HEK293T (cell line): Measurements from ENCODE around the gene PLA2G12B.
"Not testable (repeated sequence)": the region's sequence is repeated elsewhere in the genome, so short reads cannot be mapped to it uniquely, and the experiment has no call there.

ENCODE experiments used
- CTCF ChIA-PET: fragments of 350-600 bp; formaldehyde crosslinking; extraction: SDS; loops from one replicate; lab custom pipeline; 2021; ENCODE audit warnings: antibody characterized with exemption, inconsistent platforms; lab: Yijun Ruan, JAX
- POLR2A ChIA-PET: fragments of 350-600 bp; formaldehyde crosslinking; extraction: SDS; loops from one replicate; lab custom pipeline; 2020; ENCODE audit warnings: antibody characterized with exemption, inconsistent platforms; lab: Yijun Ruan, JAX
- DNase-seq: peaks from one replicate; pipeline ENCODE4 v3.0.0; 2012; ENCODE audit warnings: mixed read lengths; ENCODE audit errors: extremely low spot score
- ARNT ChIP-seq: fragments of 450-650 bp; IDR thresholded peaks from 2 replicates; pipeline ENCODE4 v1.6.1; 2017; ENCODE audit warnings: mild to moderate bottlenecking
- BHLHE40 ChIP-seq: fragments of 450-650 bp; IDR thresholded peaks from 2 replicates; pipeline ENCODE4 v1.6.1; 2016; ENCODE audit warnings: mild to moderate bottlenecking, moderate library complexity, borderline replicate concordance
- CTBP1 ChIP-seq: fragments of 450-650 bp; IDR thresholded peaks from 2 replicates; pipeline ENCODE4 v1.6.1; 2016; ENCODE audit warnings: borderline replicate concordance
- ELF4 ChIP-seq: fragments of 450-650 bp; IDR thresholded peaks from 2 replicates; pipeline ENCODE4 v1.6.1; 2017; ENCODE audit warnings: antibody characterized with exemption
- FOXA1 ChIP-seq: fragments of 450-650 bp; IDR thresholded peaks from 2 replicates; pipeline ENCODE4 v1.6.1; 2016; ENCODE audit warnings: mild to moderate bottlenecking
- FOXK2 ChIP-seq: fragments of 450-650 bp; IDR thresholded peaks from 2 replicates; pipeline ENCODE4 v1.6.1; 2016; ENCODE audit warnings: mild to moderate bottlenecking
- FOXM1 ChIP-seq: fragments of 450-650 bp; IDR thresholded peaks from 2 replicates; pipeline ENCODE4 v1.6.1; 2017; ENCODE audit warnings: mild to moderate bottlenecking, borderline replicate concordance
- HDGF ChIP-seq: fragments of 450-650 bp; IDR thresholded peaks from 2 replicates; pipeline ENCODE4 v1.6.1; 2017; ENCODE audit warnings: antibody characterized with exemption, borderline replicate concordance
- L3MBTL2 ChIP-seq: fragments of 450-650 bp; conservative IDR thresholded peaks from 2 replicates; pipeline ENCODE4 v1.6.1; 2016; ENCODE audit warnings: mild to moderate bottlenecking
- LEF1 ChIP-seq: fragments of 450-650 bp; IDR thresholded peaks from 2 replicates; pipeline ENCODE4 v1.6.1; 2017; ENCODE audit warnings: mild to moderate bottlenecking, borderline replicate concordance
- NFRKB ChIP-seq: fragments of 450-650 bp; IDR thresholded peaks from 2 replicates; pipeline ENCODE4 v1.6.1; 2016; ENCODE audit warnings: mild to moderate bottlenecking, moderate library complexity
- SP1 ChIP-seq: fragments of 450-650 bp; IDR thresholded peaks from 2 replicates; pipeline ENCODE4 v1.6.1; 2017
- SUZ12 ChIP-seq: fragments of 450-650 bp; IDR thresholded peaks from 2 replicates; pipeline ENCODE4 v1.6.1; 2016; ENCODE audit warnings: mild to moderate bottlenecking
- TARDBP ChIP-seq: fragments of 450-650 bp; IDR thresholded peaks from 2 replicates; pipeline ENCODE4 v1.6.1; 2016
- ZNF384 ChIP-seq: fragments of 450-650 bp; IDR thresholded peaks from 2 replicates; pipeline ENCODE4 v1.6.1; 2016
- TF ChIP-seq, protein P1 (sequence below): fragments of 450-650 bp; IDR thresholded peaks from 2 replicates; pipeline ENCODE4 v1.6.1; 2016

Gene PLA2G12B

DNA sequence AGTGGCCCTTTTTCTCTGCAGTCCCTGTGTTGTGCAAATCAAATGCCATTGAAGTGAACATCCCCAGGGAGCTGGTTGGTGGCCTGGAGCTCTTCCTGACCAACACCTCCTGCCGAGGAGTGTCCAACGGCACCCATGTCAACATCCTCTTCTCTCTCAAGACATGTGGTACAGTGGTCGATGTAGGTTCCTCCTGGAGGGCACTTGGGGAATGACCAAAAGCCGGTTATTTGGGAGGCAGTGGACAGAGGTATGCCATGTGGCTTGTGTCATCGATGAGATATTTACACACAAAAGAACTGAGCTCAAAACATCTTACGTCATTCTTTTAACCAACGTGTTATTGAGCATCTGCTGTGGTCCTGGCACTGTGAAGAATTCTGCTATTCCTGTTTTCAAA, 41.3 kb downstream of the PLA2G12B start:
- DNase-seq = no peak
- CTCF ChIA-PET = interaction anchor here (0.8 kb wide), 1 partner anchor 255 kb away, joined by 7 read pairs; no protein-coding TSS in a partner anchor
- POLR2A ChIA-PET = no interaction called here
- TF ChIP-seq CTBP1 = no peak
- TF ChIP-seq TARDBP = no peak
- TF ChIP-seq ZNF384 = no peak
- no peak for TF ChIP-seq SP1
- no peak for TF ChIP-seq FOXK2
- no peak for TF ChIP-seq ARNT
- no peak for TF ChIP-seq LEF1
- TF ChIP-seq NFRKB = no peak
- TF ChIP-seq, protein P1, sequence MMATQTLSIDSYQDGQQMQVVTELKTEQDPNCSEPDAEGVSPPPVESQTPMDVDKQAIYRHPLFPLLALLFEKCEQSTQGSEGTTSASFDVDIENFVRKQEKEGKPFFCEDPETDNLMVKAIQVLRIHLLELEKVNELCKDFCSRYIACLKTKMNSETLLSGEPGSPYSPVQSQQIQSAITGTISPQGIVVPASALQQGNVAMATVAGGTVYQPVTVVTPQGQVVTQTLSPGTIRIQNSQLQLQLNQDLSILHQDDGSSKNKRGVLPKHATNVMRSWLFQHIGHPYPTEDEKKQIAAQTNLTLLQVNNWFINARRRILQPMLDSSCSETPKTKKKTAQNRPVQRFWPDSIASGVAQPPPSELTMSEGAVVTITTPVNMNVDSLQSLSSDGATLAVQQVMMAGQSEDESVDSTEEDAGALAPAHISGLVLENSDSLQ = no peak
- TF ChIP-seq FOXA1 = no peak
- no peak for TF ChIP-seq L3MBTL2
- no peak for TF ChIP-seq HDGF
- TF ChIP-seq FOXM1 = no peak
- no peak for TF ChIP-seq BHLHE40
- TF ChIP-seq ELF4 = no peak
- no peak for TF ChIP-seq SUZ12

DNA sequence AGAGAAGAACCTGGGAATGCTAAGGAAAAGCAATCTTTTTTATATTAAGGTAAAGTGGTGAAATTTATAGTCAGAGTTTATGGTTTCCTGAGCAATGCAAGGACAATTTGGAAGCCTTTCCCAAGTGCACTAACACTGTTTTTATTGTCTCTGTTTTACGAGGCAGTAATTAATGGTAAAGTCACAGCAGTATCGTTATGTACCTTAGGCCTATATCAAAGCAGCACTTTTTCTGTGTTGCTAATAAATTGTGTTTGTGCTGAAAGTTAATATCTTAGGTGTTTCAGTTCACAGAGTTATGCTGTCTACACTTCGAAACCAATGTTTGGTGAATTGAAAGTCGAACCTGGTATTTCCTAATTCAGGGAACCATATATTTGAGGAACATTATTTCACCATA, 41.9 kb downstream of the PLA2G12B start:
- TF ChIP-seq TARDBP = no peak
- TF ChIP-seq, protein P1 = peak; percentile 17; the same call in 1 of the 2 replicates
- ChIA-PET POLR2A (no interaction called here), CTCF (no interaction called here)
- no peak for DNase-seq

DNA sequence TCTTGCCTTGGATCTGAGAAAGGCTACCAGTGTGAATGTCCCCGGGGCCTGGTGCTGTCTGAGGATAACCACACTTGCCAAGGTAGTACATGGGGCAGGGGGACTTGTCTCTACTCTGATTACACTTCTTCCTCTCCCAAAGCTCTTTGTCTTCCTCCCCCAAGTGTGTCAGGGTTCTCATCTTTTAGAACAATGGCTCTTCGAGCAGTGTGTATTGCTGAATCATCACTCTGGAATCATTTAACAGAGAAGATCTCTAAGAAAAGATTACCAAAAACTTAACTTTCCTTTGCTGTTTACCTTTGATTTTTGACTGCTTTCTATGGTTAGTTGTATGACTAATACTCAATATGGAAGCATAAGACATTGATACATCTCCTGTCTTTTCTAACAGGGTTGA, 42.8 kb downstream of the PLA2G12B start:
- no peak for DNase-seq
- TF ChIP-seq HDGF (no peak), L3MBTL2 (no peak), LEF1 (no peak), ELF4 (no peak), SP1 (no peak), SUZ12 (no peak), FOXM1 (no peak), FOXK2 (no peak), BHLHE40 (no peak), ZNF384 (no peak), TARDBP (no peak), ARNT (no peak), FOXA1 (no peak)
- TF ChIP-seq, protein P1 = no peak
- POLR2A ChIA-PET = no interaction called here
- CTCF ChIA-PET = no interaction called here

DNA sequence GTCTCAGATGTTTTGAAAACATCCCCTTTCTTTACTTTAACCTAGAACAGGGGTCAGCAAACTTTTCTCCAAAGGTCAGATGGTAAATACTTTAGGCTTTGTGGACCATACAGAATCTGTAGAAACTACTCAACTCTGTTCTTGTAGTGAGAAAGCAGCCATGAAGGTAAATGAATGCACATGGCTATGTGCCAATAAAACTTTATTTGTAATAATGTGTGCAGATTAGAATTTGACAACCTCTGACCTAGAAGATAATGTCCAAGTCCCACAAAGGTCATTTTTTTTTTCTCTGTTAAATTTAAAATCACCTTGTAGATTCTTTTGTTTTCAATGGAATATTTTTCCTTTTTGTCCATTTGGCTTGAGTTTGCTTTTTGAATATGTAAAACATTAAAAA, 43.9 kb downstream of the PLA2G12B start:
- no peak for DNase-seq
- TF ChIP-seq ELF4 (no peak), SUZ12 (no peak), SP1 (no peak), NFRKB (no peak), BHLHE40 (no peak), FOXA1 (no peak), FOXK2 (no peak), TARDBP (no peak), FOXM1 (no peak), HDGF (no peak), ZNF384 (no peak), LEF1 (no peak)
- TF ChIP-seq, protein P1 = no peak
- ChIA-PET POLR2A (no interaction called here), CTCF (no interaction called here)

DNA sequence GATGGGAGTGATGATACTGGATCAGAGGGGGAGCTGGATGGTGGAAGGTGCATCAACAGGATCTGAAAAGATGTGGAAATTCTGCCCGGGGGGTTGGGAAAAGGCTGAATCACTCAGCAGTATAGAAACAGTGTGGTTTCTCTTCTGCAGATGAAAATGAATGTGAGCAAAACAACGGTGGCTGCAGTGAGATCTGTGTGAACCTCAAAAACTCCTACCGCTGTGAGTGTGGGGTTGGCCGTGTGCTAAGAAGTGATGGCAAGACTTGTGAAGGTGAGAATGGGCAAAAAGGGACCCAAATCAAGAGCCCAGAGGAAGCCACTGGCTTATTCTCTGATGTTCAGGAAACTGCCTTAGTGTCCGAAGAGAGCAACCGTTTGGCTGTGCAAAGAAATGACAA, 48.2 kb downstream of the PLA2G12B start:
- ChIA-PET POLR2A (no interaction called here), CTCF (no interaction called here)
- DNase-seq = no peak
- TF ChIP-seq FOXK2 = no peak

DNA sequence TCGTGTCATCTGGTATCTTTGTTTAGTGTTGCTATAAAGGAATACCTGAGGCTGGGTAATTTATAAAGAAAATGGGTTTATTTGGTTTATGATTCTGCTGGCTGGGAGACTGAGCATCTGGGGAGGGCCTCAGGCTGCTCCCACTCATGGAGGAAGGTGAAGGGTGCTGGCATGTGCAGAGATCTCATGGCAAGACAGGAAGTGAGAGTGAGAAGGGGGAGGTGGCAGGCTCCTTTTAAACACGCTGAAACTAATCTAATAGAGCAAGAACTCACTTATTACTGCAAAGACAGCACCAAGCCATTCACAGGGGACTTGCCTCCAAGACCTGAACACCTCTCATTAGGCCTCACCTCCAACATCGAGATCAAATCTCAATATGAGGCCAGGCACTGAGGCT, 49.8 kb downstream of the PLA2G12B start:
- ChIA-PET CTCF (no interaction called here), POLR2A (no interaction called here)
- DNase-seq = no peak
- TF ChIP-seq CTBP1 = no peak
- TF ChIP-seq ARNT = no peak
- no peak for TF ChIP-seq HDGF
- no peak for TF ChIP-seq LEF1
- TF ChIP-seq, protein P1 = no peak
- no peak for TF ChIP-seq ELF4
- no peak for TF ChIP-seq SUZ12
- no peak for TF ChIP-seq FOXM1
- TF ChIP-seq ZNF384 = no peak
- TF ChIP-seq L3MBTL2 = no peak

DNA sequence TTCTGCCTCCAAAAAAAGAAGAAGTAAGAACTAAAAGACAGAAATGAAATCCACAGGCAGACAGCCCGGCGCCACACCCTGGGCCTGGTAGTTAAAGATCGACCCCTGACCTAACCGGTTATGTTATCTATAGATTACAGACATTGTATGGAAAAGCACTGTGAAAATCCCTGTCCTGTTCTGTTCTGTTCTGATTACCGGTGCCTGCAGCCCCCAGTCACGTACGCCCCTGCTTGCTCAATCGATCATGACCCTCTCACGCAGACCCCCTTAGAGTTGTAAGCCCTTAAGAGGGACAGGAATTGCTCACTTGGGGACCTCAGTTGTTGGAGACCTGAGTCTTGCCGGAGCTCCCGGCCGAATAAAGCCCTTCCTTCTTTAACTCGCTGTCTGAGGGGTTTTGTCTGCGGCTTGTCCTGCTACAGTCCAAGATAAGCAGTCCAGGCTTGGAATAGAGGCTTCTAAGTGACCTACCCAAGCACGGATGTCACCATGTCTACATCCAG, 50.6 kb downstream of the PLA2G12B start:
- DNase-seq, POLR2A ChIA-PET, CTCF ChIA-PET: not testable (repeated sequence)
